Trophoblast cell (in vitro differentiated cells and primary cell): ENCODE results near the gene HIPK1.

Source experiments
- DNase-seq, 2 donors: peaks; one replicate each; pipeline ENCODE4 v3.0.0-alpha.2; 2016
- H2AFZ ChIP-seq: 2 replicates; pipeline ENCODE4 v1.6.1; 2013; ENCODE audit warnings: low read length, moderate library complexity, mild to moderate bottlenecking; ENCODE audit not compliant: insufficient read depth, poor library complexity
- H2AK5ac ChIP-seq: 2 replicates; pipeline ENCODE4 v1.6.1; 2013; ENCODE audit warnings: mild to moderate bottlenecking, low read length
- H2BK120ac ChIP-seq: 2 replicates; pipeline ENCODE4 v1.6.1; 2013; ENCODE audit warnings: low read length, mild to moderate bottlenecking, moderate library complexity; ENCODE audit not compliant: insufficient read depth, poor library complexity
- H2BK12ac ChIP-seq: 2 replicates; pipeline ENCODE4 v1.6.1; 2013; ENCODE audit warnings: mild to moderate bottlenecking, low read length, moderate library complexity
- H2BK5ac ChIP-seq: 2 replicates; pipeline ENCODE4 v1.6.1; 2013; ENCODE audit warnings: low read length, low read depth, moderate library complexity, mild to moderate bottlenecking; ENCODE audit not compliant: poor library complexity
- H3K14ac ChIP-seq: 2 replicates; pipeline ENCODE4 v1.6.1; 2013; ENCODE audit warnings: mild to moderate bottlenecking, low read length
- H3K18ac ChIP-seq: 2 replicates; pipeline ENCODE4 v1.6.1; 2013; ENCODE audit warnings: mild to moderate bottlenecking, low read length
- H3K23ac ChIP-seq: 2 replicates; pipeline ENCODE4 v1.6.1; 2013; ENCODE audit warnings: low read length
- H3K27ac ChIP-seq: 2 replicates; pipeline ENCODE4 v1.5.1; 2013; ENCODE audit warnings: low read depth, mild to moderate bottlenecking, inconsistent platforms, low read length, moderate library complexity
- H3K27me3 ChIP-seq: 2 replicates; pipeline ENCODE4 v1.6.1; 2013; ENCODE audit warnings: inconsistent platforms, mild to moderate bottlenecking, low read length, moderate library complexity; ENCODE audit not compliant: insufficient read depth
- H3K36me3 ChIP-seq, 2 experiments: 1 replicate in 1 of 2; 2 replicates in 1 of 2; pipeline ENCODE4 v1.6.1; 2013; ENCODE audit warnings: low read length in 2 of 2, mild to moderate bottlenecking in 2 of 2, moderate library complexity in 1 of 2; ENCODE audit not compliant: insufficient read depth in 2 of 2, control insufficient read depth in 1 of 2
- H3K4ac ChIP-seq: 2 replicates; pipeline ENCODE4 v1.6.1; 2013; ENCODE audit warnings: low read depth, mild to moderate bottlenecking, low read length, moderate library complexity
- H3K4me1 ChIP-seq, 2 experiments: 1 replicate in 1 of 2; 2 replicates in 1 of 2; pipeline ENCODE4 v1.6.1; 2013; ENCODE audit warnings: low read length in 2 of 2, mild to moderate bottlenecking in 2 of 2, moderate library complexity in 1 of 2; ENCODE audit not compliant: insufficient read depth in 2 of 2, control insufficient read depth in 1 of 2
- H3K4me2 ChIP-seq: 2 replicates; pipeline ENCODE4 v1.6.1; 2013; ENCODE audit warnings: inconsistent platforms, mild to moderate bottlenecking, low read length, moderate library complexity
- H3K4me3 ChIP-seq: 2 replicates; pipeline ENCODE4 v1.5.1; 2013; ENCODE audit warnings: mild to moderate bottlenecking, low read depth, low read length, inconsistent platforms
- H3K79me1 ChIP-seq: one replicate; pipeline ENCODE4 v1.6.1; 2013; ENCODE audit warnings: low read length
- H3K79me2 ChIP-seq: 2 replicates; pipeline ENCODE4 v1.6.1; 2013; ENCODE audit warnings: low read length, mild to moderate bottlenecking; ENCODE audit not compliant: control insufficient read depth, insufficient read depth, poor library complexity
- H3K9ac ChIP-seq: 2 replicates; pipeline ENCODE4 v1.6.1; 2013; ENCODE audit warnings: mild to moderate bottlenecking, low read length
- H3K9me3 ChIP-seq: 2 replicates; pipeline ENCODE4 v1.6.1; 2013; ENCODE audit warnings: low read depth, mild to moderate bottlenecking, control low read depth, inconsistent platforms, low read length; ENCODE audit not compliant: insufficient read depth
- H4K12ac ChIP-seq: 2 replicates; pipeline ENCODE4 v1.6.1; 2013; ENCODE audit warnings: low read depth, mild to moderate bottlenecking, low read length, moderate library complexity
- H4K8ac ChIP-seq: 2 replicates; pipeline ENCODE4 v1.6.1; 2013; ENCODE audit warnings: low read depth, mild to moderate bottlenecking, low read length, moderate library complexity
- H4K91ac ChIP-seq: one replicate; pipeline ENCODE4 v1.6.1; 2013; ENCODE audit warnings: low read depth, mild to moderate bottlenecking, low read length, moderate library complexity
- WGBS: extraction: QIAGEN DNeasy Blood & Tissue Kit; methylation state at CpG from one replicate; pipeline ENCODE4 v1.1.7; 2013; ENCODE audit warnings: missing lambda C conversion rate; ENCODE audit not compliant: insufficient read length, insufficient coverage; ENCODE audit errors: extremely low coverage; 5-methylcytosine and 5-hydroxymethylcytosine counted together

HIPK1 gene

GRCh38 chr1:113895098-113895497 is 34.0 kb upstream of the HIPK1 start:
- no peaks in the 10 kb centered on the region for H3K9me3 ChIP-seq
- H3K4ac ChIP-seq, result no peak overlapping the region
- WGBS, result no CpG with 5 or more reads among the region's 6 CpGs
- H3K14ac ChIP-seq, result no peak overlapping the region
- H3K4me2 ChIP-seq, result no peak overlapping the region
- H3K9ac ChIP-seq, result no peak overlapping the region
- no peaks in the 10 kb centered on the region for H3K4me1 ChIP-seq
- no peak overlapping the region for H3K23ac ChIP-seq
- H3K79me1 ChIP-seq, result no peaks in the 10 kb centered on the region
- H2AK5ac ChIP-seq, result no peak overlapping the region
- H2BK120ac ChIP-seq, result no peak overlapping the region
- H3K27ac ChIP-seq, result no peak overlapping the region
- no peaks in the 10 kb centered on the region for H3K79me2 ChIP-seq
- no peak overlapping the region for H2AFZ ChIP-seq
- H2BK12ac ChIP-seq, result no peak overlapping the region
- DNase-seq, result no peak
- no peak overlapping the region for H2BK5ac ChIP-seq
- no peak overlapping the region for H4K8ac ChIP-seq
- no peak overlapping the region for H4K91ac ChIP-seq
- peaks cover 2 to 13% of the 10 kb centered on the region in 2 experiments for H3K36me3 ChIP-seq
- no peak overlapping the region for H4K12ac ChIP-seq
- H3K18ac ChIP-seq, result no peak overlapping the region
- no peak overlapping the region for H3K4me3 ChIP-seq
- no peaks in the 10 kb centered on the region for H3K27me3 ChIP-seq

DNA sequence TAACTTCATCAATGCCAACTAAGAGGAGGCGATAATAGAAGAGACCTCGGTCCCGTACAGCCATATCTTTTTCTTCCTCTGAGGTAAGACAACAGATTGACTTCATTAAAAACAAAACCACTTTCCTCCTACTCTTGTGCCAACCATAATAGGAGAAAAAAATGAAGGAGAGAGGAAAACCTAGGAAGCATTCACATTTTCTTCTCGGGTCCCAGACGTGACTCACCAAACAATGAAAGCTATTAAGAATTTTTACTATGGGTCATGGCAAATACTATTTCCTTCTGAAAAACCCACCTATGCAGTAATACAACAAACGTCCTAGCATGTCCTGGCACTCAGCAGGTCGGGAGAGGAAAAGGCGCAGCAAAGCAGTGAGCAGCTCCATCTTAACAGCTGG is 33.2 kb upstream of the HIPK1 start:
- Histone ChIP-seq H3K9me3 (no peaks in the 10 kb centered on the region), H3K14ac (no peak overlapping the region), H3K79me2 (no peaks in the 10 kb centered on the region), H3K4me1 (no peaks in the 10 kb centered on the region), H3K9ac (no peak overlapping the region), H3K79me1 (no peaks in the 10 kb centered on the region), H4K91ac (no peak overlapping the region), H3K27me3 (no peaks in the 10 kb centered on the region), H3K4me3 (no peak overlapping the region), H3K23ac (no peak overlapping the region), H4K8ac (no peak overlapping the region), H2BK5ac (no peak overlapping the region), H2AFZ (no peak overlapping the region), H3K27ac (no peak overlapping the region), H3K18ac (no peak overlapping the region), H3K36me3 (peaks cover 2 to 13% of the 10 kb centered on the region in 2 experiments), H2BK120ac (no peak overlapping the region), H2AK5ac (no peak overlapping the region), H2BK12ac (no peak overlapping the region), H3K4ac (no peak overlapping the region), H3K4me2 (no peak overlapping the region), H4K12ac (no peak overlapping the region)
- WGBS, result no CpG with 5 or more reads among the region's 8 CpGs
- DNase-seq, result no peak

GRCh38 chr1:113898241-113898814 is 30.8 kb upstream of the HIPK1 start:
- no peak overlapping the region for H2BK120ac ChIP-seq

DNA sequence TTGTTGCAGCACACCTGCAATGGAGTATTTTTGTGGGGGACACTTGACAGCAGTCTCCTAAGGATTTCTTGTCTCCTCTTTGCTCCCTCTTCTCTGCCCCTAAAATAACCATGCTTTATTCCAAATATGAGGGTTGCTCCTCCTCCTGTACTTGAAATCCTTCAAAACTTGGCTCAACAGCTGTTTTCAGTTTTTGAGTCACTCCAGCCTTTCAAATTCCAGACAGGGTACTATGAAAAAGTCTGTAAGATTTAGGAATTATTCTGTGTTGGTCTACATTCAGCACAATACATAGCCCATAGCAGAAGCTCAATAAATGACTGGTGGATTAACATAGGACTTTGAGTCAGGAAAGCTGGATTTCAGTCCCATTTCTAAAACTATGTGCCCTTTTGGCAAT is 30.0 kb upstream of the HIPK1 start:
- no peaks in the 10 kb centered on the region for H3K79me2 ChIP-seq
- H4K8ac ChIP-seq, result no peak overlapping the region
- DNase-seq, result no peak
- no peaks in the 10 kb centered on the region for H3K9me3 ChIP-seq
- no peak overlapping the region for H3K4me3 ChIP-seq
- no peak overlapping the region for H3K4ac ChIP-seq
- no peak overlapping the region for H4K12ac ChIP-seq
- H3K27me3 ChIP-seq, result no peaks in the 10 kb centered on the region
- H3K36me3 ChIP-seq, result peaks cover 2 to 17% of the 10 kb centered on the region in 2 experiments
- H2BK5ac ChIP-seq, result no peak overlapping the region
- no peak overlapping the region for H3K27ac ChIP-seq
- H3K23ac ChIP-seq, result no peak overlapping the region
- H3K79me1 ChIP-seq, result no peaks in the 10 kb centered on the region
- no peak overlapping the region for H3K9ac ChIP-seq
- no peak overlapping the region for H3K4me2 ChIP-seq
- H4K91ac ChIP-seq, result no peak overlapping the region
- H3K18ac ChIP-seq, result no peak overlapping the region
- H3K4me1 ChIP-seq, result peaks cover 0 to 2% of the 10 kb centered on the region in 2 experiments
- no peak overlapping the region for H3K14ac ChIP-seq
- no peak overlapping the region for H2AK5ac ChIP-seq
- no peak overlapping the region for H2BK12ac ChIP-seq
- H2AFZ ChIP-seq, result no peak overlapping the region
- no peak overlapping the region for H2BK120ac ChIP-seq

More at GRCh38 chr1:113898241-113898814, 30.8 kb upstream of the HIPK1 start:
- H2AFZ ChIP-seq, result no peak overlapping the region
- no peak for DNase-seq
- peaks cover 2 to 17% of the 10 kb centered on the region in 2 experiments for H3K36me3 ChIP-seq
- H2BK5ac ChIP-seq, result no peak overlapping the region
- no peak overlapping the region for H4K12ac ChIP-seq
- no peak overlapping the region for H3K4ac ChIP-seq
- no peaks in the 10 kb centered on the region for H3K27me3 ChIP-seq
- no peak overlapping the region for H2AK5ac ChIP-seq
- no peak overlapping the region for H3K18ac ChIP-seq
- no peak overlapping the region for H3K14ac ChIP-seq
- no peak overlapping the region for H4K91ac ChIP-seq
- no peaks in the 10 kb centered on the region for H3K79me1 ChIP-seq
- H3K23ac ChIP-seq, result no peak overlapping the region
- no peaks in the 10 kb centered on the region for H3K79me2 ChIP-seq
- H4K8ac ChIP-seq, result no peak overlapping the region
- H3K9ac ChIP-seq, result no peak overlapping the region
- no peak overlapping the region for H2BK12ac ChIP-seq
- WGBS, result no CpG with 5 or more reads among the region's 1 CpG
- H3K4me3 ChIP-seq, result no peak overlapping the region
- no peak overlapping the region for H3K27ac ChIP-seq
- no peaks in the 10 kb centered on the region for H3K4me1 ChIP-seq
- no peaks in the 10 kb centered on the region for H3K9me3 ChIP-seq
- no peak overlapping the region for H3K4me2 ChIP-seq
